Measurements from ENCODE around the gene EP300.

Gene EP300

DNA sequence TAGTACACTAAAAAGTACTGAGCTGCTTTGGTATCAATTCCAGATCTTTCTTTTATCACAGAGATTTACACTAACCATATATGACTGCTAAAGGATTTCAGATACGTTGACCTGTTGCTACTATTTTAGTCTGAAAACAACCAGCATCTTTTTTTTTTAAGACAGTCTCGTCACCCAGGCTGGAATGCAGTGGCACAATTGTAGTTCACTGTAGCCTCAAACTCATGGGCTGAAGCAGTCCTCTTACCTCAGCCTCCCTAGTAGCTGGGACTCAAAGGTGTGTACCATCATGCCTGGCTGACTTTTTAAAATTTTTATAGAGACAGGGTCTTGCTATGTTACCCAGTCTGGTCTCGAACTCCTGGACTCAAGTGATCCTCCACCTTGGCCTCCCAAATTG is 88.5 kb downstream of the EP300 start:
- Histone ChIP-seq H3K4me3 (ENCODE audit: low read length) (no peak overlapping the region), H3K4me1 (ENCODE audit: control insufficient read depth, low read length) (no peaks in the 10 kb centered on the region), H3K36me3 (ENCODE audit: control insufficient read depth, low read length) (peaks cover 40% of the 10 kb centered on the region), H3F3A (ENCODE audit: control insufficient read depth, insufficient read depth) (peaks cover 5% of the 10 kb centered on the region), H3K27ac (ENCODE audit: low read depth, low read length) (no peak overlapping the region), H4K20me1 (ENCODE audit: control insufficient read depth, insufficient read depth, low read depth, low read length) (no peaks in the 10 kb centered on the region), H3K9me2 (replicated peaks; ENCODE audit: control insufficient read depth, low read length) (no peaks in the 10 kb centered on the region), H3K27me3 (ENCODE audit: control insufficient read depth, low read length) (no peaks in the 10 kb centered on the region), H3K4me2 (ENCODE audit: low read length) (no peak overlapping the region), H3K9me3 (ENCODE audit: control insufficient read depth, insufficient read depth, low read length) (no peaks in the 10 kb centered on the region), H3K79me2 (ENCODE audit: control insufficient read depth, low read length) (no peaks in the 10 kb centered on the region)
- TF ChIP-seq, protein P1, sequence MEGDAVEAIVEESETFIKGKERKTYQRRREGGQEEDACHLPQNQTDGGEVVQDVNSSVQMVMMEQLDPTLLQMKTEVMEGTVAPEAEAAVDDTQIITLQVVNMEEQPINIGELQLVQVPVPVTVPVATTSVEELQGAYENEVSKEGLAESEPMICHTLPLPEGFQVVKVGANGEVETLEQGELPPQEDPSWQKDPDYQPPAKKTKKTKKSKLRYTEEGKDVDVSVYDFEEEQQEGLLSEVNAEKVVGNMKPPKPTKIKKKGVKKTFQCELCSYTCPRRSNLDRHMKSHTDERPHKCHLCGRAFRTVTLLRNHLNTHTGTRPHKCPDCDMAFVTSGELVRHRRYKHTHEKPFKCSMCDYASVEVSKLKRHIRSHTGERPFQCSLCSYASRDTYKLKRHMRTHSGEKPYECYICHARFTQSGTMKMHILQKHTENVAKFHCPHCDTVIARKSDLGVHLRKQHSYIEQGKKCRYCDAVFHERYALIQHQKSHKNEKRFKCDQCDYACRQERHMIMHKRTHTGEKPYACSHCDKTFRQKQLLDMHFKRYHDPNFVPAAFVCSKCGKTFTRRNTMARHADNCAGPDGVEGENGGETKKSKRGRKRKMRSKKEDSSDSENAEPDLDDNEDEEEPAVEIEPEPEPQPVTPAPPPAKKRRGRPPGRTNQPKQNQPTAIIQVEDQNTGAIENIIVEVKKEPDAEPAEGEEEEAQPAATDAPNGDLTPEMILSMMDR (IDR thresholded peaks at IDR 0.05; ENCODE audit: low read depth, low read length, poor library complexity, severe bottlenecking), result no peak
- TF ChIP-seq EZH2phosphoT487 (IDR thresholded peaks at IDR 0.05; ENCODE audit: borderline replicate concordance, low read length), result no peak

DNA sequence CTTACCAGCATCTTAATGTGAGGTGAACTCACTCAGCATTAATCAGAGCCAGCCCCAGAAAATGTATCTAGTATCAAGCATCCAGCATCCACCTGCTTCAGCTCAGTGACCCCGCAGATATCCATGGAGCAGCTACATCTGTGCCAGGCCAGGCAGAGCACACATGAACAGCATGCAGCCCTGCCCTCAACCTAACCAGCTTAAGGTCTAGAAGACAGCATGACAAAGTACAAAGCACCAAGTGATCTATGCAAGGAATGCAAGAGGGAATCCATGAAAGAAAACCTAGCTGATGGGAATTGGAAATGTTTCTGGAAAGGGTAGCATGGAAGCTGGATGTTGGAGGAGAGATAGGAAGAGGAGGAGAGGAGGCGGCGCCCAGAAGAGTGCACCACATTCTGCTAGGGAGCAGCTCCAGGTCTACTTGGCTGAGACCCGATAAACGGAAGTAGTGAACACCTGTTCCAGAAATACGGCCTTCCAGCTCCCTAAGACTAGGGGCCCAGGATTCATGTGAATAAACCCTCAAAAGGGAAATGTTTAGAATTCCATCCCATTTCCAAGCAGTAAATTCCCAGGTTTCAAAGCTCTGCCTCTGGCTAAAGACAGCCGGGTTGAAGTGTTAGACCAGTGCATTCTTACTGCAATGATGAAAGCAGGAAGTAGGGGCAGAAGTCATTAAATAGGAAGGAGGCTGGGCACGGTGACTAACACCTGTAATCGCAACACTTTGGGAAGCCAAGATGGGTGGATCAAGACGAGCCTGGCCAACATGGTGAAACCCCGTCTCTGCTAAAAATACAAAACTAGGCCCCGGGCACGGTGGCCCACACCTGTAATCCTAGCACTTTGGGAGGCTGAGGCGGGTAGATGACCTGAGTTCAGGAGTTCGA is 89.2 kb downstream of the EP300 start:
- no peaks in the 10 kb centered on the region for H3K9me2 ChIP-seq (replicated peaks; ENCODE audit: control insufficient read depth, low read length)
- TF ChIP-seq EZH2phosphoT487 (IDR thresholded peaks at IDR 0.05; ENCODE audit: borderline replicate concordance, low read length), result no peak
- TF ChIP-seq, protein P1 (IDR thresholded peaks at IDR 0.05; ENCODE audit: low read depth, low read length, poor library complexity, severe bottlenecking), result no peak
- no peaks in the 10 kb centered on the region for H3K27me3 ChIP-seq (ENCODE audit: control insufficient read depth, low read length)
- no peak overlapping the region for H3K4me3 ChIP-seq (ENCODE audit: low read length)
- no peaks in the 10 kb centered on the region for H4K20me1 ChIP-seq (ENCODE audit: control insufficient read depth, insufficient read depth, low read depth, low read length)
- H3K9me3 ChIP-seq (ENCODE audit: control insufficient read depth, insufficient read depth, low read length), result no peaks in the 10 kb centered on the region
- no peaks in the 10 kb centered on the region for H3K4me1 ChIP-seq (ENCODE audit: control insufficient read depth, low read length)
- H3K27ac ChIP-seq (ENCODE audit: low read depth, low read length), result no peak overlapping the region
- peaks cover 34% of the 10 kb centered on the region for H3K36me3 ChIP-seq (ENCODE audit: control insufficient read depth, low read length)
- no peak overlapping the region for H3K4me2 ChIP-seq (ENCODE audit: low read length)
- H3F3A ChIP-seq (ENCODE audit: control insufficient read depth, insufficient read depth), result peaks cover 5% of the 10 kb centered on the region
- no peaks in the 10 kb centered on the region for H3K79me2 ChIP-seq (ENCODE audit: control insufficient read depth, low read length)

DNA sequence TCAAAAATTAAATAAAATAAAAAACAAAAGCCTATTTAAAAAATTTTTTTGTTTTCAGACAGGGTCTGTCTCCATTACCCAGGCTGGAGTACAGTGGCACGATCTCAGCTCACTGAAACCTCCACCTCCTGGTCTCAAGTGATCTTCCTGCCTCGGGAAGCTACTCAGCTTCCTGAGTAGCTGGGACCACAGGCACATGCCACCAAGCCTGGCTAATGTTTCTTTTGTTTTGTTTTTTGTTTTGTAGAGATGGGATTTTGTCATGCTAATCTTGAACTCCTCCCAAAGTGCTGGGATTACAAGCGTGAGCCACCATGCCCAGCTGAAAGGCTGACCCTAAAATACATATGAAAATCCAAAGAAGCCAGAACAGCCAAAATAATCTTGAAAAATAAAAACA is 92.3 kb downstream of the EP300 start:
- Histone ChIP-seq H3K4me3 (ENCODE audit: low read length) (no peak overlapping the region), H3K4me1 (ENCODE audit: control insufficient read depth, low read length) (no peaks in the 10 kb centered on the region), H4K20me1 (ENCODE audit: control insufficient read depth, insufficient read depth, low read depth, low read length) (no peaks in the 10 kb centered on the region), H3K9me2 (replicated peaks; ENCODE audit: control insufficient read depth, low read length) (no peaks in the 10 kb centered on the region), H3K79me2 (ENCODE audit: control insufficient read depth, low read length) (no peaks in the 10 kb centered on the region), H3K36me3 (ENCODE audit: control insufficient read depth, low read length) (peaks cover 8% of the 10 kb centered on the region; the same call in 1 of the 2 replicates), H3F3A (ENCODE audit: control insufficient read depth, insufficient read depth) (no peaks in the 10 kb centered on the region), H3K9me3 (ENCODE audit: control insufficient read depth, insufficient read depth, low read length) (no peaks in the 10 kb centered on the region), H3K27ac (ENCODE audit: low read depth, low read length) (no peak overlapping the region), H3K4me2 (ENCODE audit: low read length) (no peak overlapping the region), H3K27me3 (ENCODE audit: control insufficient read depth, low read length) (no peaks in the 10 kb centered on the region)
- TF ChIP-seq, protein P1 (IDR thresholded peaks at IDR 0.05; ENCODE audit: low read depth, low read length, poor library complexity, severe bottlenecking), result no peak
- TF ChIP-seq EZH2phosphoT487 (IDR thresholded peaks at IDR 0.05; ENCODE audit: borderline replicate concordance, low read length), result no peak
